ENCODE results near the gene COX18. TPM values are rescaled to one million over a fixed set of nuclear protein-coding genes. Genes with fewer than 3 reads are reported as not detected.

The COX18 gene
- polyA plus RNA-seq, 1 donor (not counting 4 experiments of a cell fraction or from before 2014, with no cell fraction given), result 11.4 TPM

GRCh38 chr4:73021634-73022033 lies 47.9 kb downstream of the COX18 start:
- H3K79me2 ChIP-seq (ENCODE audit: control insufficient read depth, insufficient read depth, low read length), result no peaks in the 10 kb centered on the region
- H3K27me3 ChIP-seq (ENCODE audit: control insufficient read depth, extremely low read depth, insufficient read depth, low read length), result no peaks in the 10 kb centered on the region
- no peak overlapping the region for H3K9ac ChIP-seq (ENCODE audit: control insufficient read depth, extremely low read depth, insufficient read depth, low read length)
- H4K20me1 ChIP-seq (ENCODE audit: control insufficient read depth, extremely low read depth, insufficient read depth, low read length), result no peaks in the 10 kb centered on the region
- DNase-seq (ENCODE audit: low read depth, low spot score) (no peak), FAIRE-seq (no peak)
- no peaks in the 10 kb centered on the region for H3K4me1 ChIP-seq (ENCODE audit: control insufficient read depth, extremely low read depth, insufficient read depth, low read length)
- no peak overlapping the region for H3K27ac ChIP-seq (ENCODE audit: control insufficient read depth, insufficient read depth, low read length)
- no peak overlapping the region for H3K4me2 ChIP-seq (ENCODE audit: control insufficient read depth, extremely low read depth, insufficient read depth, low read depth, low read length)
- H3K9me3 ChIP-seq (ENCODE audit: control insufficient read depth, low read depth, low read length), result no peaks in the 10 kb centered on the region
- no peaks in the 10 kb centered on the region for H3K9me1 ChIP-seq (ENCODE audit: control insufficient read depth, extremely low read depth, insufficient read depth, low read length)
- no peaks in the 10 kb centered on the region for H3K36me3 ChIP-seq (ENCODE audit: control insufficient read depth in 2 of 2, extremely low read depth in 1 of 2, insufficient read depth in 2 of 2, low read length in 2 of 2)
- dilution Hi-C loops (cut with MboI; ENCODE audit: extremely low pct_ligation_motif_present, low sequenced_read_pairs), result no loop called here
- no peak overlapping the region for H3K4me3 ChIP-seq (ENCODE audit: control insufficient read depth in 2 of 3, extremely low read depth in 1 of 3, insufficient read depth in 2 of 3, low read depth in 1 of 3, low read length in 3 of 3)
- TF ChIP-seq CTCF (optimal IDR thresholded peaks at IDR 0.05 in 1 of 3, IDR thresholded peaks at IDR 0.05 in 1 of 3, conservative IDR thresholded peaks at IDR 0.05 in 1 of 3; ENCODE audit: extremely low read depth in 1 of 3, insufficient read depth in 2 of 3, low read length in 3 of 3) (peak in 2 of 3 experiments; percentile 32 to 40), EZH2 (IDR thresholded peaks at IDR 0.05; ENCODE audit: low read length) (no peak)
- H2AFZ ChIP-seq (ENCODE audit: control insufficient read depth, low read length), result no peak overlapping the region

- no peak for TF ChIP-seq EZH2 (IDR thresholded peaks at IDR 0.05; ENCODE audit: low read length)
- peak in 2 of 3 experiments; percentile 56 to 62 for TF ChIP-seq CTCF (optimal IDR thresholded peaks at IDR 0.05 in 1 of 3, IDR thresholded peaks at IDR 0.05 in 1 of 3, conservative IDR thresholded peaks at IDR 0.05 in 1 of 3; ENCODE audit: extremely low read depth in 1 of 3, insufficient read depth in 2 of 3, low read length in 3 of 3)
- no peaks in the 10 kb centered on the region for H4K20me1 ChIP-seq (ENCODE audit: control insufficient read depth, extremely low read depth, insufficient read depth, low read length)
- no peak for DNase-seq (ENCODE audit: low read depth, low spot score)
- H3K27ac ChIP-seq (ENCODE audit: control insufficient read depth, insufficient read depth, low read length), result no peak overlapping the region
- H3K9me3 ChIP-seq (ENCODE audit: control insufficient read depth, low read depth, low read length), result no peaks in the 10 kb centered on the region
- peak; percentile 77 for FAIRE-seq
- H3K4me3 ChIP-seq (ENCODE audit: control insufficient read depth in 2 of 3, extremely low read depth in 1 of 3, insufficient read depth in 2 of 3, low read depth in 1 of 3, low read length in 3 of 3), result no peak overlapping the region
- H3K79me2 ChIP-seq (ENCODE audit: control insufficient read depth, insufficient read depth, low read length), result no peaks in the 10 kb centered on the region
- H3K36me3 ChIP-seq (ENCODE audit: control insufficient read depth in 2 of 2, extremely low read depth in 1 of 2, insufficient read depth in 2 of 2, low read length in 2 of 2), result no peaks in the 10 kb centered on the region
- H3K9me1 ChIP-seq (ENCODE audit: control insufficient read depth, extremely low read depth, insufficient read depth, low read length), result no peaks in the 10 kb centered on the region
- no peak overlapping the region for H3K9ac ChIP-seq (ENCODE audit: control insufficient read depth, extremely low read depth, insufficient read depth, low read length)
- H3K27me3 ChIP-seq (ENCODE audit: control insufficient read depth, extremely low read depth, insufficient read depth, low read length), result no peaks in the 10 kb centered on the region
- H2AFZ ChIP-seq (ENCODE audit: control insufficient read depth, low read length), result no peak overlapping the region
- dilution Hi-C loops (cut with MboI; ENCODE audit: extremely low pct_ligation_motif_present, low sequenced_read_pairs), result no loop called here
- H3K4me1 ChIP-seq (ENCODE audit: control insufficient read depth, extremely low read depth, insufficient read depth, low read length), result no peaks in the 10 kb centered on the region
- no peak overlapping the region for H3K4me2 ChIP-seq (ENCODE audit: control insufficient read depth, extremely low read depth, insufficient read depth, low read depth, low read length)
Measured at GRCh38 chr4:73019462-73020047, 50.0 kb downstream of the COX18 start.

Data from keratinocyte (primary cell).